ENCODE measurements around the gene MALRD1. TPM values are rescaled to one million over a fixed set of nuclear protein-coding genes. Genes with fewer than 3 reads are reported as not detected.

The MALRD1 gene
- total and polyA plus RNA-seq, 2 donors (not counting 1 experiment from before 2014, with no cell fraction given) = 0.62 to 1.7 TPM

- TF ChIP-seq, protein P1, sequence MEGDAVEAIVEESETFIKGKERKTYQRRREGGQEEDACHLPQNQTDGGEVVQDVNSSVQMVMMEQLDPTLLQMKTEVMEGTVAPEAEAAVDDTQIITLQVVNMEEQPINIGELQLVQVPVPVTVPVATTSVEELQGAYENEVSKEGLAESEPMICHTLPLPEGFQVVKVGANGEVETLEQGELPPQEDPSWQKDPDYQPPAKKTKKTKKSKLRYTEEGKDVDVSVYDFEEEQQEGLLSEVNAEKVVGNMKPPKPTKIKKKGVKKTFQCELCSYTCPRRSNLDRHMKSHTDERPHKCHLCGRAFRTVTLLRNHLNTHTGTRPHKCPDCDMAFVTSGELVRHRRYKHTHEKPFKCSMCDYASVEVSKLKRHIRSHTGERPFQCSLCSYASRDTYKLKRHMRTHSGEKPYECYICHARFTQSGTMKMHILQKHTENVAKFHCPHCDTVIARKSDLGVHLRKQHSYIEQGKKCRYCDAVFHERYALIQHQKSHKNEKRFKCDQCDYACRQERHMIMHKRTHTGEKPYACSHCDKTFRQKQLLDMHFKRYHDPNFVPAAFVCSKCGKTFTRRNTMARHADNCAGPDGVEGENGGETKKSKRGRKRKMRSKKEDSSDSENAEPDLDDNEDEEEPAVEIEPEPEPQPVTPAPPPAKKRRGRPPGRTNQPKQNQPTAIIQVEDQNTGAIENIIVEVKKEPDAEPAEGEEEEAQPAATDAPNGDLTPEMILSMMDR (conservative IDR thresholded peaks at IDR 0.05 in 1 of 2, IDR thresholded peaks at IDR 0.05 in 1 of 2; ENCODE audit: low read depth in 1 of 2, low read length in 2 of 2) = no peak
- no peak for TF ChIP-seq EZH2 (IDR thresholded peaks at IDR 0.05; ENCODE audit: low read length, missing control alignments)
- no peak for DNase-seq (ENCODE audit: low read depth in 2 of 2)
- Histone ChIP-seq H3K79me2 (ENCODE audit: control insufficient read depth, insufficient read depth, low read length) (no peaks in the 10 kb centered on the region), H3K4me3 (replicated peaks in 1 of 4; ENCODE audit: control extremely low read depth in 1 of 4, insufficient read depth in 1 of 4, low read depth in 3 of 4, low read length in 4 of 4) (no peak overlapping the region), H3K27ac (ENCODE audit: insufficient read depth, low read length) (no peak overlapping the region), H3K9ac (ENCODE audit: insufficient read depth, low read length) (no peak overlapping the region), H3K9me3 (ENCODE audit: control insufficient read depth, insufficient read depth, low read depth, low read length) (no peaks in the 10 kb centered on the region), H3K27me3 (ENCODE audit: control insufficient read depth, insufficient read depth, low read length) (no peaks in the 10 kb centered on the region), H3K4me2 (ENCODE audit: extremely low read depth, insufficient read depth, low read length) (no peak overlapping the region), H4K20me1 (ENCODE audit: control insufficient read depth, extremely low read depth, insufficient read depth, low read length) (no peaks in the 10 kb centered on the region), H2AFZ (ENCODE audit: low read length) (no peak overlapping the region), H3K4me1 (ENCODE audit: control insufficient read depth, extremely low read depth, insufficient read depth, low read length) (no peaks in the 10 kb centered on the region), H3K36me3 (ENCODE audit: control insufficient read depth, insufficient read depth, low read length) (no peaks in the 10 kb centered on the region)
These were observed 242.2 kb downstream of the MALRD1 start for GRCh38 chr10:19290770-19291169.

DNA sequence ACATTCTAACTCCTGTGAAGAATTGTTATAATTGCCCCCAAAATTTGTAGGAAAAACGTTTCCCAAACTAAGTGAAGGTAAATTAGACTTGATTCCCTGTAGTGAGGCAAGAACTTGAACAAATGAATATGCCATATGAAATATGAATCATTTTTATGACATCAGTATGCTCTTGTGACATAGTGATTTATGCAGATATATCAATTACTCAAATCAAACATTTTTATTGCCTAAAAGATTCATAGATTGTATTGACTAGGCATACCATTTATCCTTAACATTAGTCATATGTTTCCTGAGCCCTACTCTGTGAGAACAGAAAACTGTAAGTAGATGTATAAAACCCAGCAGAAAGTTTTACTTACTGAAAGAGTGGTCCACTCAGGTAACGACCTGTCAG lies 245.6 kb downstream of the MALRD1 start:
- H3K9me3 ChIP-seq (ENCODE audit: control insufficient read depth, insufficient read depth, low read depth, low read length) = no peaks in the 10 kb centered on the region
- no peak overlapping the region for H3K4me2 ChIP-seq (ENCODE audit: extremely low read depth, insufficient read depth, low read length)
- no peak overlapping the region for H3K9ac ChIP-seq (ENCODE audit: insufficient read depth, low read length)
- H3K27ac ChIP-seq (ENCODE audit: insufficient read depth, low read length) = no peak overlapping the region
- TF ChIP-seq EZH2 (IDR thresholded peaks at IDR 0.05; ENCODE audit: low read length, missing control alignments) = no peak
- TF ChIP-seq, protein P1 (conservative IDR thresholded peaks at IDR 0.05 in 1 of 2, IDR thresholded peaks at IDR 0.05 in 1 of 2; ENCODE audit: low read depth in 1 of 2, low read length in 2 of 2) = no peak
- no peak for DNase-seq (ENCODE audit: low read depth in 2 of 2)
- no peaks in the 10 kb centered on the region for H4K20me1 ChIP-seq (ENCODE audit: control insufficient read depth, extremely low read depth, insufficient read depth, low read length)
- no peaks in the 10 kb centered on the region for H3K79me2 ChIP-seq (ENCODE audit: control insufficient read depth, insufficient read depth, low read length)
- no peak overlapping the region for H2AFZ ChIP-seq (ENCODE audit: low read length)
- H3K27me3 ChIP-seq (ENCODE audit: control insufficient read depth, insufficient read depth, low read length) = no peaks in the 10 kb centered on the region
- no peaks in the 10 kb centered on the region for H3K36me3 ChIP-seq (ENCODE audit: control insufficient read depth, insufficient read depth, low read length)
- H3K4me1 ChIP-seq (ENCODE audit: control insufficient read depth, extremely low read depth, insufficient read depth, low read length) = no peaks in the 10 kb centered on the region
- no peak overlapping the region for H3K4me3 ChIP-seq (replicated peaks in 1 of 4; ENCODE audit: control extremely low read depth in 1 of 4, insufficient read depth in 1 of 4, low read depth in 3 of 4, low read length in 4 of 4)

DNA sequence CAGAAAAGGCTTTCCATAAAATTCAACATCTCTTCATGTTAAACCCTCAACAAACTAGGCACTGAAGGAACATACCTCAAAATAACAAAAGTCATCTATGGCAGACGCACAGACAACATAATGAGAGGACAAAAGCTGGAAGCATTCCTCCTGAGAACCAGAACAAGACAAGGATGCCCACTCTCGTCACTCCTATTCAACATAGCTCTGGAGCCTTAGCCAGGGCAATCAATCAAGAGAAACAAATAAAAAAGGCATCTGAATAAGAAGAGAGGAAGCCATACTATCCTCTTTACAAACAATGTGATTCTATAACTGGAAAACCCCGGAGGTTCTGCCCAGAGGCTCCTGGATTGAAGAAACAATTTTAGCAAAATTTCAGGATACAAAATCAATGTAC lies 251.0 kb downstream of the MALRD1 start:
- no peaks in the 10 kb centered on the region for H3K27me3 ChIP-seq (ENCODE audit: control insufficient read depth, insufficient read depth, low read length)
- no peak overlapping the region for H3K4me3 ChIP-seq (replicated peaks in 1 of 4; ENCODE audit: control extremely low read depth in 1 of 4, insufficient read depth in 1 of 4, low read depth in 3 of 4, low read length in 4 of 4)
- no peak overlapping the region for H2AFZ ChIP-seq (ENCODE audit: low read length)
- H3K9ac ChIP-seq (ENCODE audit: insufficient read depth, low read length) = no peak overlapping the region
- H3K36me3 ChIP-seq (ENCODE audit: control insufficient read depth, insufficient read depth, low read length) = no peaks in the 10 kb centered on the region
- no peak overlapping the region for H3K4me2 ChIP-seq (ENCODE audit: extremely low read depth, insufficient read depth, low read length)
- no peaks in the 10 kb centered on the region for H4K20me1 ChIP-seq (ENCODE audit: control insufficient read depth, extremely low read depth, insufficient read depth, low read length)
- H3K9me3 ChIP-seq (ENCODE audit: control insufficient read depth, insufficient read depth, low read depth, low read length) = no peaks in the 10 kb centered on the region
- TF ChIP-seq EZH2 (IDR thresholded peaks at IDR 0.05; ENCODE audit: low read length, missing control alignments) = no peak
- TF ChIP-seq, protein P1 (conservative IDR thresholded peaks at IDR 0.05 in 1 of 2, IDR thresholded peaks at IDR 0.05 in 1 of 2; ENCODE audit: low read depth in 1 of 2, low read length in 2 of 2) = no peak
- H3K4me1 ChIP-seq (ENCODE audit: control insufficient read depth, extremely low read depth, insufficient read depth, low read length) = no peaks in the 10 kb centered on the region
- H3K27ac ChIP-seq (ENCODE audit: insufficient read depth, low read length) = no peak overlapping the region
- H3K79me2 ChIP-seq (ENCODE audit: control insufficient read depth, insufficient read depth, low read length) = no peaks in the 10 kb centered on the region
- no peak for DNase-seq (ENCODE audit: low read depth in 2 of 2)

Measured in fibroblast of lung (primary cell).